Keratinocyte (primary cell): ENCODE measurements around the gene NAPG. TPM values are rescaled to one million over a fixed set of nuclear protein-coding genes. Genes with fewer than 3 reads are reported as not detected.

Source experiments
- DNase-seq: peaks from one replicate; pipeline ENCODE4 v3.0.0-alpha.2; 2011; ENCODE audit warnings: low read depth, missing footprints, low spot score
- FAIRE-seq: peaks from 2 replicates; lab custom pipeline; 2011; peaks lifted over from hg19 to GRCh38; lab: Jason Lieb, UNC
- H2AFZ ChIP-seq: 2 replicates; pipeline ENCODE4 v1.6.0; 2012; ENCODE audit warnings: low read length, control low read depth, inconsistent platforms; ENCODE audit not compliant: control insufficient read depth
- H3K27ac ChIP-seq: 2 replicates; pipeline ENCODE4 v1.5.1; 2011; ENCODE audit warnings: low read length; ENCODE audit not compliant: control insufficient read depth, insufficient read depth
- H3K27me3 ChIP-seq: 3 replicates; pipeline ENCODE4 v1.6.0; 2011; ENCODE audit warnings: low read length; ENCODE audit not compliant: control insufficient read depth, insufficient read depth; ENCODE audit errors: extremely low read depth
- H3K36me3 ChIP-seq, 2 experiments: 2 replicates in 1 of 2; 3 replicates in 1 of 2; pipeline ENCODE4 v1.5.1; 2011; ENCODE audit warnings: low read length in 2 of 2, mild to moderate bottlenecking in 1 of 2; ENCODE audit not compliant: control insufficient read depth in 2 of 2, insufficient read depth in 2 of 2; ENCODE audit errors: extremely low read depth in 1 of 2
- H3K4me1 ChIP-seq: 3 replicates; pipeline ENCODE4 v1.5.1; 2011; ENCODE audit warnings: low read length; ENCODE audit not compliant: control insufficient read depth, insufficient read depth; ENCODE audit errors: extremely low read depth
- H3K4me2 ChIP-seq: 3 replicates; pipeline ENCODE4 v1.6.0; 2011; ENCODE audit warnings: low read depth, low read length; ENCODE audit not compliant: control insufficient read depth, insufficient read depth; ENCODE audit errors: extremely low read depth
- H3K4me3 ChIP-seq, 3 experiments: fragments of 200-600 bp in 1 of 3; sonication (generic) in 1 of 3; 2 replicates in 2 of 3; 3 replicates in 1 of 3; pipeline ENCODE4 v1.5.1; 2011 to 2016; ENCODE audit warnings: low read length in 3 of 3, mild to moderate bottlenecking in 3 of 3, control low read depth in 2 of 3, inconsistent platforms in 1 of 3, low read depth in 1 of 3, mixed read lengths in 1 of 3, mixed run types in 1 of 3, moderate library complexity in 1 of 3; ENCODE audit not compliant: control insufficient read depth in 2 of 3, insufficient read depth in 2 of 3; ENCODE audit errors: extremely low read depth in 1 of 3
- H3K79me2 ChIP-seq: 2 replicates; pipeline ENCODE4 v1.6.0; 2012; ENCODE audit warnings: low read length; ENCODE audit not compliant: control insufficient read depth, insufficient read depth
- H3K9ac ChIP-seq: 3 replicates; pipeline ENCODE4 v1.6.0; 2011; ENCODE audit warnings: low read length; ENCODE audit not compliant: control insufficient read depth, insufficient read depth; ENCODE audit errors: extremely low read depth
- H3K9me1 ChIP-seq: 3 replicates; pipeline ENCODE4 v1.6.0; 2011; ENCODE audit warnings: low read length; ENCODE audit not compliant: control insufficient read depth, insufficient read depth; ENCODE audit errors: extremely low read depth
- H3K9me3 ChIP-seq: 2 replicates; pipeline ENCODE4 v1.5.1; 2012; ENCODE audit warnings: low read depth, low read length; ENCODE audit not compliant: control insufficient read depth
- H4K20me1 ChIP-seq: 3 replicates; pipeline ENCODE4 v1.6.0; 2011; ENCODE audit warnings: low read length; ENCODE audit not compliant: control insufficient read depth, insufficient read depth; ENCODE audit errors: extremely low read depth
- EZH2 ChIP-seq: IDR thresholded peaks from one replicate; pipeline ENCODE4 v1.6.1; 2012; ENCODE audit warnings: inconsistent platforms, mild to moderate bottlenecking, low read length, moderate library complexity
- dilution Hi-C: fragments of 300-500 bp; cut with MboI; formaldehyde crosslinking; loops from one replicate; pipeline ENCODE4 v1.7.0; 2020; ENCODE audit warnings: low sequenced_read_pairs; ENCODE audit not compliant: extremely low pct_ligation_motif_present
- polyA plus RNA-seq, 5 experiments: library from polyadenylated mRNA; depleted of rRNA in 3 of 5; stranded (reverse) in 3 of 5; stranded (forward) in 1 of 5; unstranded in 1 of 5; fragments of >200 nt; gene quantifications; 1 replicate in 1 of 5; 2 replicates in 3 of 5; 3 replicates in 1 of 5; pipeline versions ENCODE4 v1.2.1 to v1.2.3, GENCODE V29; 2011 to 2012; ENCODE audit warnings: missing spikeins in 2 of 5, low read depth in 1 of 5, low replicate concordance in 1 of 5
- TF ChIP-seq, protein P1 (sequence below), 3 experiments: IDR thresholded peaks in 1 of 3; conservative IDR thresholded peaks in 1 of 3; optimal IDR thresholded peaks in 1 of 3; 2 replicates in 2 of 3; 3 replicates in 1 of 3; pipeline versions ENCODE3 to v1.5.1; 2011; ENCODE audit warnings: low read length in 3 of 3, mild to moderate bottlenecking in 3 of 3, moderate library complexity in 2 of 3, control low read depth in 1 of 3, inconsistent platforms in 1 of 3; ENCODE audit not compliant: insufficient read depth in 2 of 3; ENCODE audit errors: extremely low read depth in 1 of 3

The NAPG gene
- polyA plus RNA-seq, 1 donor (not counting 4 experiments of a cell fraction or from before 2014, with no cell fraction given): 30.8 TPM

DNA sequence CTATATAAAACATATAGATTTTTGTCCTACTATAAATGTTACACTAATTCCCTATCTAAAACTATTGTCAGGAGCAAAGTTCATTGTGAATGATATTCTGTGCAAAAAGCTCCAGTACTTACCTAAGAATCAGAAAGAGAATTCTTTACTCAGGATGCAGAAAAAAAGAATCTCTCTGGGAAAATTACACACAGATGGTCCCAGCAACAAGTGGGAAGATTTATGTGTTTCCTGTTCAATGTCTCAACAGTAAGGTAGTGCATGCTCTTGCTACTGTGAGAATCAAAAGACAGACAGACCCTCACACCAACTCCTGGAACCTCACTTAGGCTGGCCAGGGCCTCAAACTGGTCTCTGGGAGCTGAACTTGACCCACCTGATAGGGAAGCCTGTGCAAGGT, 11.2 kb upstream of the NAPG start:
- dilution Hi-C loops: loop anchor here (10.0 kb wide), 1 partner anchor 520 kb away; no protein-coding TSS in a partner anchor

DNA sequence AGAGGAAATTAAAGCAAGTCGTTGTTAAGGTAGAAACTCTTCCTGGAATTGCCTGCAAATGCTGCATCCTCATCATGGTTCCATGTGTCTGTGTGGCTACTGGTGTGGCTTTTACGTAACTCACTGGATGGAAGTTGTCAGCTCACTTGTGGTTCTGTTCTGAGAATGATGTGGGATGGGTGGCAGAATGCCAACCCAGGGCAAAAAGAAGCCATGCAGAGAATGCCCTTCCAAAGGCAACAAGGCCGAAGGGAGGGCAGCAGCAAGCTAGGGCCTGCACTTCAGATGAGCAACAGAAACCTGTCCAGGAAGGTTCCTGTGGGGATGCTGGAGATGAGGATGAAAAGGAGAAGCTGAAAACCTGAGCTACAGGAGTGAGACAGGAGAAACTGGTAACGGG, 10.4 kb upstream of the NAPG start:
- Histone ChIP-seq H3K9me1 (no peaks in the 10 kb centered on the region), H3K36me3 (no peaks in the 10 kb centered on the region), H3K79me2 (no peaks in the 10 kb centered on the region), H2AFZ (no peak overlapping the region), H3K4me1 (peaks cover 11% of the 10 kb centered on the region), H3K27ac (no peak overlapping the region), H3K9me3 (no peaks in the 10 kb centered on the region), H3K27me3 (no peaks in the 10 kb centered on the region), H4K20me1 (no peaks in the 10 kb centered on the region), H3K4me3 (no peak overlapping the region), H3K4me2 (no peak overlapping the region), H3K9ac (no peak overlapping the region)
- dilution Hi-C loops: loop anchor here (10.0 kb wide), 1 partner anchor 521 kb away; no protein-coding TSS in a partner anchor
- no peak for TF ChIP-seq EZH2
- TF ChIP-seq, protein P1, sequence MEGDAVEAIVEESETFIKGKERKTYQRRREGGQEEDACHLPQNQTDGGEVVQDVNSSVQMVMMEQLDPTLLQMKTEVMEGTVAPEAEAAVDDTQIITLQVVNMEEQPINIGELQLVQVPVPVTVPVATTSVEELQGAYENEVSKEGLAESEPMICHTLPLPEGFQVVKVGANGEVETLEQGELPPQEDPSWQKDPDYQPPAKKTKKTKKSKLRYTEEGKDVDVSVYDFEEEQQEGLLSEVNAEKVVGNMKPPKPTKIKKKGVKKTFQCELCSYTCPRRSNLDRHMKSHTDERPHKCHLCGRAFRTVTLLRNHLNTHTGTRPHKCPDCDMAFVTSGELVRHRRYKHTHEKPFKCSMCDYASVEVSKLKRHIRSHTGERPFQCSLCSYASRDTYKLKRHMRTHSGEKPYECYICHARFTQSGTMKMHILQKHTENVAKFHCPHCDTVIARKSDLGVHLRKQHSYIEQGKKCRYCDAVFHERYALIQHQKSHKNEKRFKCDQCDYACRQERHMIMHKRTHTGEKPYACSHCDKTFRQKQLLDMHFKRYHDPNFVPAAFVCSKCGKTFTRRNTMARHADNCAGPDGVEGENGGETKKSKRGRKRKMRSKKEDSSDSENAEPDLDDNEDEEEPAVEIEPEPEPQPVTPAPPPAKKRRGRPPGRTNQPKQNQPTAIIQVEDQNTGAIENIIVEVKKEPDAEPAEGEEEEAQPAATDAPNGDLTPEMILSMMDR (optimal IDR thresholded peaks at IDR 0.05 in 1 of 3, IDR thresholded peaks at IDR 0.05 in 1 of 3, conservative IDR thresholded peaks at IDR 0.05 in 1 of 3; ENCODE audit: extremely low read depth in 1 of 3, insufficient read depth in 2 of 3, low read length in 3 of 3): no peak
- DNase-seq (no peak), FAIRE-seq (peak; percentile 59)

More for the DNA sequence above, 11.2 kb upstream of the NAPG start:
- DNase-seq (no peak), FAIRE-seq (no peak)
- no peak overlapping the region for H3K4me2 ChIP-seq
- H3K27me3 ChIP-seq: no peaks in the 10 kb centered on the region
- H3K27ac ChIP-seq: no peak overlapping the region
- no peaks in the 10 kb centered on the region for H3K9me3 ChIP-seq
- no peak overlapping the region for H3K4me3 ChIP-seq
- no peak overlapping the region for H2AFZ ChIP-seq
- H3K9me1 ChIP-seq: no peaks in the 10 kb centered on the region
- H3K79me2 ChIP-seq: no peaks in the 10 kb centered on the region
- peaks cover 7% of the 10 kb centered on the region for H3K4me1 ChIP-seq
- no peaks in the 10 kb centered on the region for H3K36me3 ChIP-seq
- H4K20me1 ChIP-seq: no peaks in the 10 kb centered on the region
- TF ChIP-seq, protein P1 (optimal IDR thresholded peaks at IDR 0.05 in 1 of 3, IDR thresholded peaks at IDR 0.05 in 1 of 3, conservative IDR thresholded peaks at IDR 0.05 in 1 of 3; ENCODE audit: extremely low read depth in 1 of 3, insufficient read depth in 2 of 3, low read length in 3 of 3): no peak
- no peak for TF ChIP-seq EZH2
- H3K9ac ChIP-seq: no peak overlapping the region
